RCC 7860 (cell line): ENCODE measurements around the gene CRYL1.

Source experiments
- DNase-seq: peaks from one replicate; pipeline ENCODE4 v3.0.0-alpha.2; 2015; ENCODE audit warnings: low spot score
- FAIRE-seq: peaks from 2 replicates; lab custom pipeline; 2012; peaks lifted over from hg19 to GRCh38; lab: Jason Lieb, UNC

The CRYL1 gene

GRCh38 chr13:20534038-20534608 is 8.5 kb upstream of the CRYL1 start:
- FAIRE-seq, result no peak
- DNase-seq, result no peak

GRCh38 chr13:20528452-20528851 is 2.8 kb upstream of the CRYL1 start:
- FAIRE-seq (no peak), DNase-seq (no peak)

GRCh38 chr13:20526664-20527063 is 1.0 kb upstream of the CRYL1 start:
- DNase-seq, result no peak

GRCh38 chr13:20525144-20525600 is 485 bp downstream of the CRYL1 start:
- DNase-seq (no peak), FAIRE-seq (no peak)

More at GRCh38 chr13:20526664-20527063, 1.0 kb upstream of the CRYL1 start:
- no peak for FAIRE-seq

- DNase-seq, result no peak
- FAIRE-seq, result no peak
These were observed 4.1 kb downstream of the CRYL1 start for GRCh38 chr13:20521364-20522115.

GRCh38 chr13:20519875-20520274 is 5.8 kb downstream of the CRYL1 start:
- FAIRE-seq (peak; percentile 93), DNase-seq (peak; percentile 16)

- FAIRE-seq, result no peak
- DNase-seq, result no peak
These were observed 7.0 kb downstream of the CRYL1 start for GRCh38 chr13:20518660-20519100.

- no peak for FAIRE-seq
- DNase-seq, result no peak
These were observed 10.8 kb downstream of the CRYL1 start for GRCh38 chr13:20514866-20515265.

GRCh38 chr13:20513466-20513995 is 12.1 kb downstream of the CRYL1 start:
- no peak for FAIRE-seq

GRCh38 chr13:20512042-20512683 is 13.5 kb downstream of the CRYL1 start:
- DNase-seq (no peak), FAIRE-seq (no peak)

More at GRCh38 chr13:20513466-20513995, 12.1 kb downstream of the CRYL1 start:
- DNase-seq, result no peak

GRCh38 chr13:20506696-20507095 is 19.0 kb downstream of the CRYL1 start:
- DNase-seq (no peak), FAIRE-seq (no peak)

GRCh38 chr13:20505405-20506366 is 20.0 kb downstream of the CRYL1 start:
- FAIRE-seq, result peak; percentile 86

GRCh38 chr13:20503088-20504083 is 22.3 kb downstream of the CRYL1 start:
- DNase-seq, result peak; percentile 9
- no peak for FAIRE-seq

More at GRCh38 chr13:20505405-20506366, 20.0 kb downstream of the CRYL1 start:
- peak; percentile 41 for DNase-seq

GRCh38 chr13:20501592-20501991 is 24.1 kb downstream of the CRYL1 start:
- no peak for DNase-seq

GRCh38 chr13:20501120-20501519 is 24.5 kb downstream of the CRYL1 start:
- no peak for FAIRE-seq
- DNase-seq, result no peak

More at GRCh38 chr13:20501592-20501991, 24.1 kb downstream of the CRYL1 start:
- FAIRE-seq, result no peak

- DNase-seq (no peak), FAIRE-seq (no peak)
These were observed 25.7 kb downstream of the CRYL1 start for GRCh38 chr13:20499986-20500385.

GRCh38 chr13:20498659-20499058 is 27.0 kb downstream of the CRYL1 start:
- DNase-seq, result no peak
- no peak for FAIRE-seq

GRCh38 chr13:20498129-20498528 is 27.5 kb downstream of the CRYL1 start:
- no peak for DNase-seq
- no peak for FAIRE-seq
